ENCODE data around the gene ZBTB16. TPM values are rescaled to one million over a fixed set of nuclear protein-coding genes. Genes with fewer than 3 reads are reported as not detected.

The ZBTB16 gene
- total RNA-seq, 2 donors from 2014 or later, result 2.0 to 13.7 TPM

DNA sequence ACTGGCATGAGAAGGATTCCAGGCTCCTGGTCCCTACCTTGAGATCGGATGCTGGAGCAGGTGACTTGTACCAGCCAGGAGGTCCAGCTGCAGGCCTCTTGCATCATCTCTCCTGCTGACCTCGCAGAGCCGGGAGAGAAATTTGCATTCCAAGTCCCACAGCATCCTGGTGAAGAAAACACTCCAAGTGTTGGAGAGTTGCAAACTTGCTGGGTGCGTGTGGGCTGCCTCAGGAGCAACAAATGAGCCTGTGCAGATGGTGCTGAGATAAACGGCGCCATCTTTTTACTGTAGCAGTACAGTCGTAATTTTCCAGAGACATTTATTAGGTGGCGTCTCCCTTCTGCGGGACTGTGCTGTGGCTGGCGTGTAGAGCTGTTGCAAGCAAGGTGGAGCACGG, 32.1 kb upstream of the ZBTB16 start:
- no peak overlapping the region for H3K9ac ChIP-seq (ENCODE audit: low read depth in 2 of 2, low read length in 2 of 2)
- H3K4me1 ChIP-seq, result no peaks in the 10 kb centered on the region
- no peak overlapping the region for H3K27ac ChIP-seq
- no peaks in the 10 kb centered on the region for H3K36me3 ChIP-seq
- DNase-seq, result no peak
- H3K4me3 ChIP-seq, result no peak overlapping the region
- intact Hi-C loops (cut with DNase I), result no loop called here
- H3K27me3 ChIP-seq, result peaks cover 3% of the 10 kb centered on the region
- H3K9me3 ChIP-seq, result no peaks in the 10 kb centered on the region
- TF ChIP-seq, protein P1, sequence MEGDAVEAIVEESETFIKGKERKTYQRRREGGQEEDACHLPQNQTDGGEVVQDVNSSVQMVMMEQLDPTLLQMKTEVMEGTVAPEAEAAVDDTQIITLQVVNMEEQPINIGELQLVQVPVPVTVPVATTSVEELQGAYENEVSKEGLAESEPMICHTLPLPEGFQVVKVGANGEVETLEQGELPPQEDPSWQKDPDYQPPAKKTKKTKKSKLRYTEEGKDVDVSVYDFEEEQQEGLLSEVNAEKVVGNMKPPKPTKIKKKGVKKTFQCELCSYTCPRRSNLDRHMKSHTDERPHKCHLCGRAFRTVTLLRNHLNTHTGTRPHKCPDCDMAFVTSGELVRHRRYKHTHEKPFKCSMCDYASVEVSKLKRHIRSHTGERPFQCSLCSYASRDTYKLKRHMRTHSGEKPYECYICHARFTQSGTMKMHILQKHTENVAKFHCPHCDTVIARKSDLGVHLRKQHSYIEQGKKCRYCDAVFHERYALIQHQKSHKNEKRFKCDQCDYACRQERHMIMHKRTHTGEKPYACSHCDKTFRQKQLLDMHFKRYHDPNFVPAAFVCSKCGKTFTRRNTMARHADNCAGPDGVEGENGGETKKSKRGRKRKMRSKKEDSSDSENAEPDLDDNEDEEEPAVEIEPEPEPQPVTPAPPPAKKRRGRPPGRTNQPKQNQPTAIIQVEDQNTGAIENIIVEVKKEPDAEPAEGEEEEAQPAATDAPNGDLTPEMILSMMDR (IDR thresholded peaks at IDR 0.05), result no peak

DNA sequence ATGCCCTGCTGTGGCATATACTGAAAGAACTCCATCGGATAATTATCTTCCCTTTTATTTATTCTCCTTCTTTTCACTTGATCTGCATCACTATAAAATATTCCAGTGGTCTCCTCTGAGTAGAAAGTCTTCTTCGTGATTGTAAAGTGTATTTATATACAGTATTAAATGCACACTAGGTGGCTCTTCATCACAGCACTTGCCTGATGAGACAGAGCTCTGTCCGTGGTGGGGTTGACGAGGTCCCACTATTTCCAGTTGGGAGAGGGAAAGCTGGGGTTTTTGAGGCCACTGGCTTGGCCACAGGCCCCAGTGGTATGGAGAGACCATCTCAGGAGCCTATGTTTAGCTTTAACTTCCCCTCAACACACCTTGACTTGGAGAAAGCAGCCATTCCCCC, 31.6 kb upstream of the ZBTB16 start:
- Histone ChIP-seq H3K27me3 (peaks cover 3% of the 10 kb centered on the region), H3K4me1 (no peaks in the 10 kb centered on the region), H3K36me3 (no peaks in the 10 kb centered on the region), H3K27ac (no peak overlapping the region), H3K4me3 (no peak overlapping the region), H3K9me3 (no peaks in the 10 kb centered on the region), H3K9ac (ENCODE audit: low read depth in 2 of 2, low read length in 2 of 2) (no peak overlapping the region)
- intact Hi-C loops (cut with DNase I), result no loop called here
- no peak for DNase-seq
- TF ChIP-seq, protein P1 (IDR thresholded peaks at IDR 0.05), result no peak

DNA sequence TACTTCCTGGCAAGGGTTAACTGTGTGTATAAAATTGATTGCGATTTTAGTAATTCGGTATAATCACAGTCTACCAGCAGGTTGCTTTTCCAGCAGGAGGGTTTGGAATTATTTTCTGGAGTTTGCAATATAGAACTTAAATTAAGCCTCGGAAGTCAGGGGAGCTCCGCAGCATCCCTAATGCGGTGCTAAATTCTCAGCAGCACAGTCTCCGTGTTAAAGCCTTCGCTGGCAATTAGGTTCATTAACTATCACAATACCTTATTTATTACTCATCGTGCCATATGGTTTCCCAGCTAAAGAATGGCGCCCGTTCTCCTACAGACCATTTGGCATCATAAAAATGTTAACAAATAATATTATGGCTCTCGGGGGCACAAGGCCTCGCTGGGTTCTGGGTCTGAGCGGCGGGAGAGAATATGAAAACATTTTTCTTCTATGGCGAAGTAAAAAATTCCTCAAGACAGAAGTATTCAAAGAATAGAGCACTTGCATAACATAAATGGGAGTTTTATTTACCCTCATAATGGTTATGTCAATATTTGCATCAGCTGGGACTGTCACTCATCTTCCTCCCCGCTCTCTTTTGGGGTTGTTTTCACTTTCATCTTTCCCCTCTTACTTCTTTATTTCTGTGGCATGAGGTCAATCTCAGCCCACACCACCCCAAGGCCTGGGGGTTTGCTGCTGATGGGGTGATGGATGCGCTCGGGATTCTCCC, 28.1 kb upstream of the ZBTB16 start:
- DNase-seq, result no peak
- Histone ChIP-seq H3K36me3 (no peaks in the 10 kb centered on the region), H3K4me3 (no peak overlapping the region), H3K9me3 (no peaks in the 10 kb centered on the region), H3K9ac (ENCODE audit: low read depth in 2 of 2, low read length in 2 of 2) (no peak overlapping the region), H3K27ac (no peak overlapping the region), H3K4me1 (no peaks in the 10 kb centered on the region), H3K27me3 (peaks cover 3% of the 10 kb centered on the region)
- intact Hi-C loops (cut with DNase I), result loop anchor here (5.0 to 10.0 kb wide), 2 partner anchors 127 to 151 kb away; partner anchors contain the start of gene HTR3B
- TF ChIP-seq, protein P1 (IDR thresholded peaks at IDR 0.05), result no peak

DNA sequence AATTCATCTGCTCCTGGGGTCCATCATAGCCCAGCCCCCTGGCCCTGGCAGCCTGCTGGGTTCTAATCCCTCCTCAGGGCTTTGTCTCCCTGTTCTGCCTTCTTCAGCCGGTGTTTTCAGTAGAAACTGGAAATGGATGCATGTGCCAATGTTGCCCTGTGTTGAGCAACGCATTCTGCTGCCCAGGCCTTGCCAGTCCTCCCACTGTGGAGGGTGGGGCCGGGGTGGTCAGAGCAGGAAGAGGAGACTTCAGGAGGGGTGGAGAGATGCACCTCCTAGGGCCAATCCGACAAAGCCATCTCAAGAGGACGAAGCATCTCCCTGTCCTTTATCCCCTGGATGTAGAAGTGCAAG, 27.6 kb upstream of the ZBTB16 start:
- Histone ChIP-seq H3K9ac (ENCODE audit: low read depth in 2 of 2, low read length in 2 of 2) (no peak overlapping the region), H3K9me3 (no peaks in the 10 kb centered on the region), H3K36me3 (no peaks in the 10 kb centered on the region), H3K4me1 (no peaks in the 10 kb centered on the region), H3K4me3 (no peak overlapping the region), H3K27me3 (peaks cover 3% of the 10 kb centered on the region), H3K27ac (no peak overlapping the region)
- TF ChIP-seq, protein P1 (IDR thresholded peaks at IDR 0.05), result no peak
- DNase-seq, result no peak
- intact Hi-C loops (cut with DNase I), result loop anchor here (5.0 to 10.0 kb wide), 2 partner anchors 127 to 150 kb away; partner anchors contain the start of gene HTR3B

DNA sequence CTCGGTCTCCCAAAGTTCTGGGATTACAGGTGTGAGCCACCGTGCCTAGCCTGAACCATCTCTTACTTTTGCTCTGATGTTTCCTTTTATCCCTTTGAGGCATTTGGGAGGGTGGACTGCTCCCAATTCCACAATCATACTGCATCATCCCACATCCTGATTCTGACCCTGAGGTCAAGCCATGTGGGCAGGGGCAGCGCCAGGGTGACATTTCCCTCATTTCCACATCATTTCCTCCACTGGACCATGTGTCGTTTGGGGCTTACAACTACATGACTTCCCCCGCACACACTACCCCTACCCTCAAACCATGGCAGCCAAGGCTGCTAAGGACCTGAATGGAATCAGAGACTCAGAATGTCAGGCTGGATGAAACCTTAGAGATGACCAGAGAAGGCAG, 26.4 kb upstream of the ZBTB16 start:
- intact Hi-C loops (cut with DNase I), result loop anchor here (5.0 to 10.0 kb wide), 2 partner anchors 128 to 149 kb away; partner anchors contain the start of gene HTR3B
- H3K27me3 ChIP-seq, result no peaks in the 10 kb centered on the region
- TF ChIP-seq, protein P1 (IDR thresholded peaks at IDR 0.05), result no peak
- H3K27ac ChIP-seq, result no peak overlapping the region
- no peak overlapping the region for H3K4me3 ChIP-seq
- H3K9me3 ChIP-seq, result no peaks in the 10 kb centered on the region
- H3K9ac ChIP-seq (ENCODE audit: low read depth in 2 of 2, low read length in 2 of 2), result no peak overlapping the region
- no peaks in the 10 kb centered on the region for H3K36me3 ChIP-seq
- DNase-seq, result no peak
- H3K4me1 ChIP-seq, result no peaks in the 10 kb centered on the region
